Gastroesophageal sphincter (tissue), 3 donors: ENCODE data around the gene NPPB.

ENCODE experiments used
- EP300 ChIP-seq: sonication (generic); formaldehyde crosslinking; IDR thresholded peaks from one replicate; pipeline ENCODE4 v1.6.1; 2017; ENCODE audit warnings: antibody characterized with exemption, mild to moderate bottlenecking
- TF ChIP-seq, protein P1 (sequence below), 4 experiments: fragments of 200-600 bp in 2 of 4; fragments of 450-650 bp in 2 of 4; sonication (generic) in 1 of 4; IDR thresholded peaks; one replicate each; pipeline ENCODE4 v1.5.1; 2017 to 2019; ENCODE audit warnings: antibody characterized with exemption in 4 of 4, mild to moderate bottlenecking in 2 of 4, moderate library complexity in 2 of 4

DNA sequence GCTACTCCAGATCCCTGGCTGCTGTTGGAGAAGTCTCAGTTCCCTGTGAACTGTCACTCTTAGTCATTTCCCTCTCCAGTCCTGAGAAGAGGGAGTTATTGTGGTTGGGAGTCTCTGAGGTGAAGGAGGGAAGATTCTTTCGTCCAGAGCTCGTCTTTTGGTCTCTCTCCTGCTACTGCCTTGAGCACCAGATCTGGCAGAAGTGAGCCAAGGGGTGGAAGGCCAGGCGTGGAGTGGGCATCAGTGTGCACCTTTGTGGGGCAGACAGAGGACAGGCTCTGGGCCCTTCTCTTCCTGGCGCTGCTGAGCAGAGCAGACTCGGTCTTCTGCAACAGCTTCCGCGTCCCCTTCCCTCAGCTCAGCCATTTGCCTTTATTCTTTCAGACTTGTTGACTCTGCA, 33.6 kb downstream of the NPPB start:
- TF ChIP-seq, protein P1, sequence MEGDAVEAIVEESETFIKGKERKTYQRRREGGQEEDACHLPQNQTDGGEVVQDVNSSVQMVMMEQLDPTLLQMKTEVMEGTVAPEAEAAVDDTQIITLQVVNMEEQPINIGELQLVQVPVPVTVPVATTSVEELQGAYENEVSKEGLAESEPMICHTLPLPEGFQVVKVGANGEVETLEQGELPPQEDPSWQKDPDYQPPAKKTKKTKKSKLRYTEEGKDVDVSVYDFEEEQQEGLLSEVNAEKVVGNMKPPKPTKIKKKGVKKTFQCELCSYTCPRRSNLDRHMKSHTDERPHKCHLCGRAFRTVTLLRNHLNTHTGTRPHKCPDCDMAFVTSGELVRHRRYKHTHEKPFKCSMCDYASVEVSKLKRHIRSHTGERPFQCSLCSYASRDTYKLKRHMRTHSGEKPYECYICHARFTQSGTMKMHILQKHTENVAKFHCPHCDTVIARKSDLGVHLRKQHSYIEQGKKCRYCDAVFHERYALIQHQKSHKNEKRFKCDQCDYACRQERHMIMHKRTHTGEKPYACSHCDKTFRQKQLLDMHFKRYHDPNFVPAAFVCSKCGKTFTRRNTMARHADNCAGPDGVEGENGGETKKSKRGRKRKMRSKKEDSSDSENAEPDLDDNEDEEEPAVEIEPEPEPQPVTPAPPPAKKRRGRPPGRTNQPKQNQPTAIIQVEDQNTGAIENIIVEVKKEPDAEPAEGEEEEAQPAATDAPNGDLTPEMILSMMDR (IDR thresholded peaks at IDR 0.05): no peak
- no peak for TF ChIP-seq EP300
